Tibial nerve (tissue), 4 donors: Measurements from ENCODE around the gene SEC62. TPM values are rescaled to one million over a fixed set of nuclear protein-coding genes. Genes with fewer than 3 reads are reported as not detected.

ENCODE experiments used
- DNase-seq, 2 donors: peaks; one replicate each; pipeline ENCODE4 v3.0.0-alpha.2; 2019; ENCODE audit warnings: low spot score in 2 of 2
- H3K27ac ChIP-seq, 4 donors: fragments of 200-600 bp; sonication (generic) in 3 of 4; one replicate each; pipeline ENCODE4 v1.5.1; 2017 to 2019; ENCODE audit warnings: mild to moderate bottlenecking in 1 of 4
- H3K27me3 ChIP-seq, 2 donors: fragments of 200-600 bp; sonication (generic) in 1 of 2; one replicate each; pipeline versions ENCODE4 v1.5.1 to v1.6.0; 2017 to 2019
- H3K36me3 ChIP-seq, 3 donors: fragments of 200-600 bp; sonication (generic); one replicate each; pipeline ENCODE4 v1.5.1; 2018 to 2019
- H3K4me1 ChIP-seq, 4 donors: fragments of 200-600 bp; sonication (generic) in 3 of 4; one replicate each; pipeline ENCODE4 v1.5.1; 2017 to 2019
- H3K4me3 ChIP-seq, 4 donors: fragments of 200-600 bp; sonication (generic) in 3 of 4; one replicate each; pipeline ENCODE4 v1.5.1; 2017 to 2019; ENCODE audit warnings: mild to moderate bottlenecking in 1 of 4, moderate library complexity in 1 of 4
- H3K9me3 ChIP-seq, 4 donors: fragments of 200-600 bp; sonication (generic) in 3 of 4; one replicate each; pipeline ENCODE4 v1.5.1; 2017 to 2019
- CTCF ChIP-seq, 5 experiments: fragments of 200-600 bp in 3 of 5; fragments of 450-650 bp in 2 of 5; sonication (generic) in 3 of 5; IDR thresholded peaks; one replicate each; pipeline ENCODE4 v1.5.1; 2016 to 2019; ENCODE audit warnings: antibody characterized with exemption in 5 of 5, mild to moderate bottlenecking in 3 of 5, moderate library complexity in 2 of 5
- EP300 ChIP-seq, 2 donors: sonication (generic); formaldehyde crosslinking; IDR thresholded peaks; one replicate each; pipeline ENCODE4 v1.6.1; 2017; ENCODE audit warnings: antibody characterized with exemption in 2 of 2, mild to moderate bottlenecking in 1 of 2
- POLR2A ChIP-seq, 2 donors: fragments of 450-650 bp; IDR thresholded peaks; one replicate each; pipeline ENCODE4 v1.6.1; 2017; ENCODE audit warnings: antibody characterized with exemption in 2 of 2, mild to moderate bottlenecking in 2 of 2, moderate library complexity in 2 of 2
- WGBS, 2 donors: methylation state at CpG; one replicate each; pipeline ENCODE4 v1.1.5; 2018; 5-methylcytosine and 5-hydroxymethylcytosine counted together
- total RNA-seq, 4 donors: library from RNA; depleted of rRNA; stranded (reverse); fragments of >200 nt; gene quantifications; one replicate each; pipeline ENCODE4 v1.1.0, GENCODE V29; 2016

Gene SEC62
- 10 to 100 TPM; 36.0 to 53.3 (median 45.7) TPM for total RNA-seq

GRCh38 chr3:169966428-169966950, at the start of gene SEC62:
TSS of gene SEC62 (plus strand) at chr3:169966807. CDS start at chr3:169966823, 16 bp downstream.
- peak within 1 kb of the TSS; percentile 94 to 100 (median 97) for H3K27ac ChIP-seq
- peak; percentile 16 to 54 (median 22) for TF ChIP-seq CTCF (IDR thresholded peaks at IDR 0.05)
- TF ChIP-seq POLR2A (IDR thresholded peaks at IDR 0.05), result peak; percentile 80 to 88
- TF ChIP-seq EP300 (IDR thresholded peaks at IDR 0.05), result peak; percentile 47 to 95
- no peaks in the 10 kb centered on the region for H3K9me3 ChIP-seq
- no peaks in the 10 kb centered on the region for H3K36me3 ChIP-seq
- peaks cover 0 to 44% (median 12%) of the 10 kb centered on the region in 4 donors for H3K4me1 ChIP-seq
- peak; percentile 88 to 90 for DNase-seq
- no peaks in the 10 kb centered on the region for H3K27me3 ChIP-seq
- 0 to 2% methylated on average over 23 to 37 of the region's 37 CpGs for WGBS, 2 donors
- peak within 1 kb of the TSS; percentile 74 to 99 (median 88) for H3K4me3 ChIP-seq

GRCh38 chr3:169923189-169923588, 43.4 kb upstream of the SEC62 start:
- no peak overlapping the region for H3K27ac ChIP-seq
- H3K36me3 ChIP-seq, result no peaks in the 10 kb centered on the region
- H3K4me1 ChIP-seq, result no peaks in the 10 kb centered on the region
- peak; percentile 11 to 20 for DNase-seq
- H3K27me3 ChIP-seq, result no peaks in the 10 kb centered on the region
- TF ChIP-seq POLR2A (IDR thresholded peaks at IDR 0.05) (no peak), CTCF (IDR thresholded peaks at IDR 0.05) (no peak), EP300 (IDR thresholded peaks at IDR 0.05) (no peak)
- 58 to 71% methylated on average over 7 of the region's 8 CpGs for WGBS, 2 donors
- H3K9me3 ChIP-seq, result no peaks in the 10 kb centered on the region
- H3K4me3 ChIP-seq, result no peak overlapping the region

GRCh38 chr3:169923831-169924230, 42.8 kb upstream of the SEC62 start:
- TF ChIP-seq EP300 (IDR thresholded peaks at IDR 0.05) (no peak), POLR2A (IDR thresholded peaks at IDR 0.05) (no peak), CTCF (IDR thresholded peaks at IDR 0.05) (no peak)

GRCh38 chr3:169929830-169930519, 36.6 kb upstream of the SEC62 start:
- Histone ChIP-seq H3K27me3 (no peaks in the 10 kb centered on the region), H3K27ac (no peak overlapping the region), H3K4me1 (no peaks in the 10 kb centered on the region), H3K9me3 (no peaks in the 10 kb centered on the region), H3K36me3 (no peaks in the 10 kb centered on the region), H3K4me3 (no peak overlapping the region)
- DNase-seq, result no peak
- WGBS, 2 donors, result 53 to 76% methylated on average over 3 of the region's 3 CpGs
- TF ChIP-seq CTCF (IDR thresholded peaks at IDR 0.05) (no peak), POLR2A (IDR thresholded peaks at IDR 0.05) (no peak), EP300 (IDR thresholded peaks at IDR 0.05) (no peak)

More at GRCh38 chr3:169923831-169924230, 42.8 kb upstream of the SEC62 start:
- no peak for DNase-seq
- no peak overlapping the region for H3K27ac ChIP-seq
- H3K4me3 ChIP-seq, result no peak overlapping the region
- WGBS, 2 donors, result 66 to 71% methylated on average over 1 of the region's 1 CpG
- no peaks in the 10 kb centered on the region for H3K9me3 ChIP-seq
- H3K4me1 ChIP-seq, result no peaks in the 10 kb centered on the region
- no peaks in the 10 kb centered on the region for H3K27me3 ChIP-seq
- no peaks in the 10 kb centered on the region for H3K36me3 ChIP-seq

- 96 to 98% methylated on average over 3 of the region's 3 CpGs for WGBS, 2 donors
- Histone ChIP-seq H3K27ac (no peak overlapping the region), H3K27me3 (no peaks in the 10 kb centered on the region), H3K36me3 (no peaks in the 10 kb centered on the region), H3K4me3 (no peak overlapping the region), H3K4me1 (no peaks in the 10 kb centered on the region), H3K9me3 (no peaks in the 10 kb centered on the region)
- DNase-seq, result no peak
- TF ChIP-seq POLR2A (IDR thresholded peaks at IDR 0.05) (no peak), CTCF (IDR thresholded peaks at IDR 0.05) (no peak), EP300 (IDR thresholded peaks at IDR 0.05) (no peak)
Observed at GRCh38 chr3:169930843-169931242, 35.8 kb upstream of the SEC62 start.
